ENCODE data around the gene ADCY3.

ADCY3 gene

DNA sequence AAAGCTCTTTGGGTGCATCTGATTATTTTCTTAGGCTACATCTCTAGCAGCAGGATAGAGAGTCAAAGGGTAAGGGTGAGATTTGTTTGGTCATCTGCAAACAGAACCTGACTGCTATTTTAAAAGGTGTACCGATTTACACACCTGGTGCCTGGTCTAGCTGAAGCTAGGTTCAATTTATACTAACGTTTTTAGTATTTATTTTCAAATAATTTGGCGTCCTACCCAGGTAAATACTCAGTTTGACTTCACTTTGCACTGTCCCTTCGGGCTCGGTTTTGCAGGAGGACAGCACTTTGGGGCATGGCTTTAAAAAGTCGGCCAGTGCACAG lies 127.5 kb downstream of the ADCY3 start:
- no peaks in the 10 kb centered on the region for H3K9me3 ChIP-seq (ENCODE audit: insufficient read depth, low read depth, low read length)
- no peaks in the 10 kb centered on the region for H3K9me2 ChIP-seq (replicated peaks; ENCODE audit: low read depth, low read length)
- peaks cover 42% of the 10 kb centered on the region for H3K79me2 ChIP-seq (ENCODE audit: insufficient read depth, low read length)
- H4K20me1 ChIP-seq (ENCODE audit: insufficient read depth, low read length, poor library complexity, severe bottlenecking) = peaks cover 13% of the 10 kb centered on the region
- H3K36me3 ChIP-seq (ENCODE audit: insufficient read depth, low read length) = no peaks in the 10 kb centered on the region
- peak overlapping the region; percentile 89 for H2AFZ ChIP-seq (ENCODE audit: low read length)
- H3K4me1 ChIP-seq (ENCODE audit: insufficient read depth, low read length, poor library complexity, severe bottlenecking) = peaks cover 47% of the 10 kb centered on the region
- no peaks in the 10 kb centered on the region for H3K27me3 ChIP-seq (ENCODE audit: insufficient read depth, low read length, poor library complexity, severe bottlenecking)
- peak overlapping the region; percentile 91 for H3K4me3 ChIP-seq (ENCODE audit: low read length, poor library complexity, severe bottlenecking)
- H3K4me2 ChIP-seq (ENCODE audit: low read depth, low read length, poor library complexity, severe bottlenecking) = peak overlapping the region; percentile 91
- peak overlapping the region; percentile 90 for H3K9ac ChIP-seq (ENCODE audit: low read depth, low read length, poor library complexity, severe bottlenecking)
- no peaks in the 10 kb centered on the region for H3F3A ChIP-seq (ENCODE audit: low read depth)
- no peak for TF ChIP-seq EZH2phosphoT487 (IDR thresholded peaks at IDR 0.05; ENCODE audit: borderline replicate concordance)
- TF ChIP-seq, protein P1, sequence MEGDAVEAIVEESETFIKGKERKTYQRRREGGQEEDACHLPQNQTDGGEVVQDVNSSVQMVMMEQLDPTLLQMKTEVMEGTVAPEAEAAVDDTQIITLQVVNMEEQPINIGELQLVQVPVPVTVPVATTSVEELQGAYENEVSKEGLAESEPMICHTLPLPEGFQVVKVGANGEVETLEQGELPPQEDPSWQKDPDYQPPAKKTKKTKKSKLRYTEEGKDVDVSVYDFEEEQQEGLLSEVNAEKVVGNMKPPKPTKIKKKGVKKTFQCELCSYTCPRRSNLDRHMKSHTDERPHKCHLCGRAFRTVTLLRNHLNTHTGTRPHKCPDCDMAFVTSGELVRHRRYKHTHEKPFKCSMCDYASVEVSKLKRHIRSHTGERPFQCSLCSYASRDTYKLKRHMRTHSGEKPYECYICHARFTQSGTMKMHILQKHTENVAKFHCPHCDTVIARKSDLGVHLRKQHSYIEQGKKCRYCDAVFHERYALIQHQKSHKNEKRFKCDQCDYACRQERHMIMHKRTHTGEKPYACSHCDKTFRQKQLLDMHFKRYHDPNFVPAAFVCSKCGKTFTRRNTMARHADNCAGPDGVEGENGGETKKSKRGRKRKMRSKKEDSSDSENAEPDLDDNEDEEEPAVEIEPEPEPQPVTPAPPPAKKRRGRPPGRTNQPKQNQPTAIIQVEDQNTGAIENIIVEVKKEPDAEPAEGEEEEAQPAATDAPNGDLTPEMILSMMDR (conservative IDR thresholded peaks at IDR 0.05; ENCODE audit: low read length) = no peak

DNA sequence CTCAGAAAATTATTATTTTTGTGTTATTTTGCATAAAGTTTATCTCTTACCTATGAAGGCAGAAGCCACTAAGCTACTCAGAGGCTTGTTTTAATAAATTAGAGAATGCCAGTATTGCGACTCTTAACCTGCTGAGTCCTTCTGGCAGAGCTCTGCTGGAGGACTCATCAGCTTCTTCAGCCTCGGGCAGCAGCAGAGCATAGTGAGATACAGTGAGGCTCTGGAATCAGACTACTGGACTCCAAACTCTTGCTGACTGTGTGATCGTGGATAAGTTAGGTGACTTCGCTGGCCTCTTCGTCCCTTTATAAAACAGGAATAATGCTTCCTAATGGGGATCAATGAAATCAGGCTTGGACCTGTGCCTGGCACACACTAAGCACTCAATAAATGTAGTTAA lies 128.6 kb downstream of the ADCY3 start:
- no peaks in the 10 kb centered on the region for H3K9me2 ChIP-seq (replicated peaks; ENCODE audit: low read depth, low read length)
- TF ChIP-seq EZH2phosphoT487 (IDR thresholded peaks at IDR 0.05; ENCODE audit: borderline replicate concordance) = no peak
- TF ChIP-seq, protein P1 (conservative IDR thresholded peaks at IDR 0.05; ENCODE audit: low read length) = no peak
- no peaks in the 10 kb centered on the region for H3F3A ChIP-seq (ENCODE audit: low read depth)
- peaks cover 9% of the 10 kb centered on the region for H4K20me1 ChIP-seq (ENCODE audit: insufficient read depth, low read length, poor library complexity, severe bottlenecking)
- H3K27me3 ChIP-seq (ENCODE audit: insufficient read depth, low read length, poor library complexity, severe bottlenecking) = no peaks in the 10 kb centered on the region
- H3K9ac ChIP-seq (ENCODE audit: low read depth, low read length, poor library complexity, severe bottlenecking) = peak overlapping the region; percentile 90
- peaks cover 36% of the 10 kb centered on the region for H3K4me1 ChIP-seq (ENCODE audit: insufficient read depth, low read length, poor library complexity, severe bottlenecking)
- H3K4me3 ChIP-seq (ENCODE audit: low read length, poor library complexity, severe bottlenecking) = peak overlapping the region; percentile 91
- H3K9me3 ChIP-seq (ENCODE audit: insufficient read depth, low read depth, low read length) = no peaks in the 10 kb centered on the region
- H2AFZ ChIP-seq (ENCODE audit: low read length) = no peak overlapping the region
- H3K79me2 ChIP-seq (ENCODE audit: insufficient read depth, low read length) = peaks cover 32% of the 10 kb centered on the region
- H3K4me2 ChIP-seq (ENCODE audit: low read depth, low read length, poor library complexity, severe bottlenecking) = peak overlapping the region; percentile 91
- H3K36me3 ChIP-seq (ENCODE audit: insufficient read depth, low read length) = no peaks in the 10 kb centered on the region

DNA sequence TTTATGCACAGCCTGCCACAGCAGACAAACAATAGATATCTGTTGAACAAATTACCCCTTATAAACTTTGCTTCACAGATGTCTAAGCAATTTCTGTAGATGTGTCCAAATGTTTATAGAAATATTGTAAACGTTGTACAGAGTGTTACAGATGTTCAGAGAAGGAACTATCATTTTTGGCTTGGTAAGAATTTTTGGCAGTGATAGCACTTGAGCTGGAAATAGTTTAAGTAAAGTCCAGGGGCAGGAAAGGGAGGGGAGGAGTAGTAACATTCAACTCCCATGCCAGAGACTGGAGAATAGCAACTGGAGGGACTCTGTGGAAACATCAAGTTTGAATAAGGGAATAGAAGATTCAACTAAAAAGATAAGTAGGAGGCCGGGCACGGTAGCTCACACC lies 131.2 kb downstream of the ADCY3 start:
- no peaks in the 10 kb centered on the region for H3K36me3 ChIP-seq (ENCODE audit: insufficient read depth, low read length)
- H3K4me3 ChIP-seq (ENCODE audit: low read length, poor library complexity, severe bottlenecking) = no peak overlapping the region
- H2AFZ ChIP-seq (ENCODE audit: low read length) = no peak overlapping the region
- no peaks in the 10 kb centered on the region for H3K9me3 ChIP-seq (ENCODE audit: insufficient read depth, low read depth, low read length)
- H3K9ac ChIP-seq (ENCODE audit: low read depth, low read length, poor library complexity, severe bottlenecking) = no peak overlapping the region
- no peaks in the 10 kb centered on the region for H3K27me3 ChIP-seq (ENCODE audit: insufficient read depth, low read length, poor library complexity, severe bottlenecking)
- no peaks in the 10 kb centered on the region for H3K9me2 ChIP-seq (replicated peaks; ENCODE audit: low read depth, low read length)
- peaks cover 6% of the 10 kb centered on the region for H3K79me2 ChIP-seq (ENCODE audit: insufficient read depth, low read length)
- no peaks in the 10 kb centered on the region for H3F3A ChIP-seq (ENCODE audit: low read depth)
- no peak overlapping the region for H3K4me2 ChIP-seq (ENCODE audit: low read depth, low read length, poor library complexity, severe bottlenecking)
- TF ChIP-seq, protein P1 (conservative IDR thresholded peaks at IDR 0.05; ENCODE audit: low read length) = no peak
- H3K4me1 ChIP-seq (ENCODE audit: insufficient read depth, low read length, poor library complexity, severe bottlenecking) = peaks cover 27% of the 10 kb centered on the region
- H4K20me1 ChIP-seq (ENCODE audit: insufficient read depth, low read length, poor library complexity, severe bottlenecking) = no peaks in the 10 kb centered on the region

Data from Loucy (cell line).